Activated CD4-positive, alpha-beta T cell treated with anti-CD3 and anti-CD28 coated beads, Interleukin-2, amount 50 U/mL, for 1 hour (primary cell): ENCODE data around the gene NCOA3.
"Not testable (repeated sequence)": the region's sequence is repeated elsewhere in the genome, so short reads cannot be mapped to it uniquely, and the experiment has no call there.

Experiments used
- DNase-seq: peaks from one replicate; pipeline ENCODE4 v3.0.0-alpha.2; 2020

Gene NCOA3

DNA sequence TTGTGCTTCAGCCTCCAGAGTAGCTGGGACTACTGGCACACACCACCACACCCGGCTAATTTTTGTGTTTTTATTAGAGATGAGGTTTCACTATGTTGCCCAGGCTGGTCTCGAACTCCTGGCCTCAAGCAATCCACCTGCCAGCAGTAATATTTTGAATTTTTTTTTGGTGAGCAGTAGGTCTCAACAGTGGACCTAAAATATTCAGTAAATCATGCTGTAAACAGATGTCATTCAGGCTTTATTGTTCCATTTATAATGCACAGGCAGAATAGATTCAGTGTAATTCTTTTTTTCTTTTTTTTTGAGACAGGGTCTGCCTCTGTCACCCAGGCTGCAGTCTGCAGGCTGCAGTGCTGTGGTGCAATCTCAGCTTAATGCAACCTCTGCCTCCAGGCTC, 69.7 kb downstream of the NCOA3 start:
- DNase-seq: no peak

DNA sequence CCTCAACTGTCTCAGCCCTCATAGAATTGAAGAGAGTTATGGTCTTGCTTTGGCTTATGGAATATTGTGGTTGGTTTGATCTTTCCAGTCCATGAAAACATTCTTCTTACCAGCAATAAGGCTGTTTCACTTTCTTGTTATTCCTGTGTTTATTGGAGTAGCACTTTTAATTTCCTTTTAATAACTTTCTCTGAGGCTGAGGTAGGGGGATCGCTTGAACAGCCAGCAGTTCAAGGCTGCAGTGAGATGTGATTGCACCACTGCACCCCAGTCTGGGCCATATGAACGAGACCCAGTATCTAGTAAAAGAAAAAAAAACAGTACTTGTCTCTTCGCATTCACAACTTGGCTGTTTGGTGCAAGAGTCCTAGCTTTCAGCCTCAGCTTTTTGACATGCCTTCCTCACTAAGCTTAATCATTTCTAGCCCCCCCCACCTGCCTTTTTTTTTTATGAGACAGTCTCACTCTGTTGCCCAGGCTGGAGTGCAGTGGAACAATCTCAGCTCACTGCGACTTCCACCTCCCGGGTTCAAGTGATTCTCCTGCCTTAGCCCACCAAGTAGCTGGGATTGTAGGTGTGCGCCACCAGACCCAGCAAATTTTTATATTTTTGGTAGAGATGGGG, 70.5 kb downstream of the NCOA3 start:
- DNase-seq: no peak

DNA sequence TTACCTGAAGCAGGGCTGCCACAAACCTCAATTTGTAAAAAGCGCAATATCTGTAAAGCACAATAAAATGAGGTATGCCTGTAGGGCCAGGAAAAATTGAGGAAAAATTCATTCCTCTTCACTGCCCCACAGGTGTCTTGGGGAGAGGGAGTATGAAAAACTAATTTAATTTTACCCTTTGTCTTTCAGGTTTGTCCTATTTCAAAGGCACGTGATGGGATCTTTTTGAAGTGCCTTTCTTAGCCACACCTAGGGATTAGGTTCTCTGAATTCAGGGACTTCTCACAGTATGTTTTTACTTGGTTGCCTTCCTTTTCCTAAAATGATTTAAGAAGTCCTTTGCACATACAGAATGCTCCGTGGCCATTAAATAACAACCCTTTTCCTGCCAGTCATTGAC, 71.9 kb downstream of the NCOA3 start:
- DNase-seq: no peak

DNA sequence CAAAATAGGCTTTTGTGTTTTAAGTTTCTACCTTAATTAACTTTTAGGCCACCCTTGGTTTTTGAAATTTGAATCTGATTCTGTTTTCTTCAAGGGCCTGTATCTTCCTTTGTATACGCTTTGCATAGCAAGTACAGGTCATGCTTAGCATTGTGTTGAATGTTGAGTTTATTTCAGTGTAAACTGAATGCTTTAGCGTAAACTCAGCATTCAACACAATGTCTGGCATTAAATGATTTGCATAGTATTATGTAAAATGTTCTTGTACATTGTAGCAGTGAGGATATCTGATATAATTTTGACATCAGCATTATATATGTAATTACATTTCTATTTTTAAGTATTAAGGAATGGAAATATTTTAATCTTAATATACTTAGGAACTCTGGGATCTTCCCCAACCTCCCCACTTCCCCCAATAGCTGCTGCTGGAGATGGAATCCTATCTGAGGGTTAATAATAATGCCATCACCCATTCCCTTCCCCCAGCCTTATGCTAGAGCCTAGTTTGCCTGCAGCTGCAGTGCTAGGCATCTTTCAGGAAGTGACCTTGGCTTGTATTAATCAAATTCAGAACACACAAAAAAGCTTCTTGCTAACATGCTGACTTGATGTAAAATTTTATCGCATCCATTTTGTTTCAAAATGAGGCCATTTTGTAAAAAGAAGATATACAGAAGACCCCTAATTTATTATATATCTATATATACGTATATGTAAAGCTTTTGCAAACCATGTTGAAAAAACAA, 73.1 kb downstream of the NCOA3 start:
- no peak for DNase-seq

DNA sequence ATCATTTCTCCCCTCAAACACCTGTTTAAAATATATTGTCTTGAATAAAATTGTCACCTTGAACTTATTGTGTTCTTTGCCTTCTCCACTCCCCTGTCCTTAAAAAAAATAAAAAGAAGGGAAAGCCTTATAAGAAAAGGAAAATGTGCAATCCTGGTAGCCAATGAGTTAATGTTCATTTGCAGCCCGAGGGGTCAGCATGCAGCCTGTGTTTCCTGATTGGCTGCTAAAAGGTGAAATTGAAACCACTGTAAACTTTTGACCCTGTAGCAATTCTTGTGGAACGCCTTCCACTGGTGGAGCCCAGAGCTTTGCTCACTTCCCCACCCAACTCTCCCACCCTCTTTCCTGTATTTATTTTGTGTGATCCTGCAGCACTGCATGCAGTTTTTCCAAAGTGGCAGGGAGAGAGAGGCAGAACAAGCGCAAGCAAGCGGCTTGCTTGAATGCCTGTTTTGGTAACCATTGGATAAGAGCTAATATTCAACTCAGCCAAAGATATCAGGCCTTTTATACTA, 74.9 kb downstream of the NCOA3 start:
- DNase-seq: no peak

DNA sequence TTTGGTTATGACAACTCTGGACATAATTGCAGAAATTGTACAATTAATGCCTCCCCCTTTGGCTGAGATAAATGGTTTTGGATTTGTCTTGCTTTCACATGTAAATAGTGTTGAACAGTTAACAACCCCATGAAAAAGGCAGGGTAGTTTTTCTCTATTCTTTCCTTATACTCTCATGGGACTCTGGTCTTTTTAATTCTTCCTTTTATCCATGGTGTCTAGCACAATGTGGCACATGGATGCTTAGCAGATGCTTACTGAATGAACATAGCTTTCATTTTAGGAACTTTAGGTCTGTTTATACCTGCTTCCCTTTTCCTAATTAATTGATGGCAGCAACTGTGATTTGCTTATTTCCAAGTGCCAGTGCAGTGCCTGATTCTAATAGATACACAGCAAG, 75.6 kb downstream of the NCOA3 start:
- no peak for DNase-seq

DNA sequence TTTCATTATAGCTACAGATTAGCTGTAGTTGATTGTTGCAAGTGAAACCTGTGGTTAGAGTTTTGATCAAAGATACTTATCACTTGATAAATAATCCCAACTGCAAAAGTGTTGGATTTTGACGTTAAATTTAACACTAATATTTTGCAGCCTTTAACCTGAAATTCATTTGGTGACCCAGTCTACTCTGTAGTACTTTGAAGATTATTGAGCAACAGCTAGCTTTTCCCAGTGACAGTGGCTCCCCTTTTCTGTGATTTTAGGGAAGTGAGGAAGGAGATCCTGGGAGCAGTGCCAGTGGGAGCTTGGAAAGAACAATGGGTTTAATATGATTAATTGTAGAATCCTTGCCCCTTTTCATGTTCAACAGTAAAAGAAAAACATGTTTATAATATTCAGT, 76.9 kb downstream of the NCOA3 start:
- DNase-seq: no peak

DNA sequence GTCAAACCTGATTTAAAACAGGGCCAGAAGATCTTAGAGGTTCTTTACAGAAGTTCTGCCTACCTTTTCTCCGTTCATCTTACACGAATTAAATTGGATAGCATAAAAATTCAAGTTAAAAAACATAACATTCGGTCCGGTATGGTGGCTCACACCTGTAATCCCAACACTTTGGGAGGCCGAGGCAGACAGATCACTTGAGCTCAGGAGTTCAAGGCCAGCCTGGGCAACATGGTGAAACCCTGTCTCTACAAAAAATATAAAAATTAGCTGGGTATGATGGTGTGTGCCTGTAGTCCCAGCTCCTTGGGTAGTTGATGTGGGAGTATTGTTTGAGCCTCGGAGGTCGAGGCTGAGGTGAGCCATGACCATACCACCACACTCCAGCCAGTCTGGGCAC, 79.0 kb downstream of the NCOA3 start:
- not testable (repeated sequence) for DNase-seq

DNA sequence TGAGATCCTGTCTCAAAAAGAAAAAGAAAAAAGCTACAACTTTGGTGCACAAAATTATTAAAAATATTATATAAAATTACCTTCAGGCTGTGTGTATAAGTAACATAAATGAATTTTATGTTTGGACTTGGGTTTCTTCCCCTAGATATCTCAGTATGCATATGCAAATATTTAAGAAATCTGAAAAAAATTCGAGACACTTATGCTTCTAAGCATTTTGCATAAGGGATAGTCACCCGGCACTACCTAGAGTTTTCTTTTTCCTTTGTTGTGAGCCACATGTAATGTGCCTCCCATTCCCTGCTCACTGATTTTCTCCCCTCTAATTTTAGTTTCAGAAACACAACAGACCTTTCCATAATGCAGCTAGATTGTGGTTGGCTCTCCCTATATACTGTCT, 79.4 kb downstream of the NCOA3 start:
- DNase-seq: no peak

DNA sequence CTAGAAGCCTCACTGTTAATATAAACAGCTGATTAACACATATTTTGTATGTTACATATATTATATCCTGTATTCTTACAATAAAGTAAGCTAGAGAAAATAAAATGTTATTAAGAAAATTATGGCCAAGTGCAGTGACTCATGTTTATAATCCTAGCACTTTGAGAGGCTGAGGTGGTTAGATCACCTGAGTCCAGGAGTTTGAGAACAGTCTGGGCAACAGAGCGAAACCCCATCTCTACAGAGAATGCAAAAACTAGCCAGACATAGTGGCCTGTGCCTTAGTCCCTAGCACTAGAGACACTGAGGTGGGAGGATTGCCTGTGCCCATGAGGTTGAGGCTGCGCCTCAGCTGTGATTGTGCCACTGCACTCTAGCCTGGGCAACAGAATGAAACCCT, 81.9 kb downstream of the NCOA3 start:
- DNase-seq: no peak

DNA sequence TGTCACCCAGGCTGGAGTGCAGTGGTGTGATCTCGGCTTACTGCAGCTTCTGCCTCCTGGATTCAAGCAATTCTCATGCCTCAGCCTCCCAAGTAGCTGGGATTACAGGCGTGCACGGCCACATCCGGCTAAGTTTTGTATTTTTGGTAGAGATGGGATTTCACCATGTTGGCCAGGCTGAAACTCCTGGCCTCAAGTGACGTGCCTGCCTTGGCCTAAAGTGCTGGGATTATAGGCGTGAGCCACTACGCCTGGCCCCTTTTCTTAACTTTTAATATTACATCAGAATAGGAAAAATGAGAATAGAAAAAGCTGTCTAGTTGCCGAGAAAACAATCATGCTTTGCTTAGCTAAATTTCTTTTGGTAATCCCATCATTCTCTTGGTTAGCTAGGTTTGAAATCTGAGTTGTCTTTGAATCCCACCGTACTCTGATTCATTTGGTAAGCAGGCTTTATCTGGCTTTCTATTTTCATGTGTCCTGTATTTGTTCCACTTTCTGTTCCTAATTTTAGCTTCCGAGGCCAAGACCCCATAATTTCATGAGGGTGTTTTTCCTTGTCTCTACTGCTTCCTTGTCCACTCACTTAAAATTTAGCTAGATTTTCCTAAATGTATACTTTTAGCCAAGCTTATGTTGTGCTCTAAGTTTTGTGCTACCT, 83.5 kb downstream of the NCOA3 start:
- no peak for DNase-seq

DNA sequence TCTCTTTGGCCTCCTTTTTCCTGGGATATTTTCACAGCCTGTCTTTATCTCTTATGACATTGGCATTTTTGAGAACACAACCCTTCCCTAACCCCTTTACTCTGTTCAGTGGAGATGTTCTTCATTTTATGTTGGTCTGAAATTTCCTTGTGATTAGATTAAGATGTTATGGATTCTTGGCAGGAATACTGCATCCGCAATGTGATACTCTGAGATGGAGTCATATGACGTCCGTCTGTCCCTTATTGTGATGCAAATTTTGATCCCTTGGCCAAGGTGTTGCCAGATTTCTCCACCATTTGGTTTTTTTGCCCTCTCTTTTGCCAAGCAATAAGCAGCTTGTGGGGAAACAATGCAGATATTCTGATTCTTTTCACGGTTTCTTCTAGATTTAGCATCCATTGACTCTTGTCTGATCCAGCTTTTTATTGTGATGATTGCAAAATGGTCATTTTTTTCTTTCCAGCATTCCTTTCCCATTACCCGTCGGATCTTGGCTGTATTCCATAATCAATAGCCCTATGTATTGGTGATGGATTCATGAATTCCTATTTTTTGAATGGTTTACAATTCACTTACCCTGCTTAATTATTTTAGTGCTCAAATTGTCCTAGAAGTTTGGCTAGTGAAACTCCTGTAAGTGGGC, 85.1 kb downstream of the NCOA3 start:
- no peak for DNase-seq

DNA sequence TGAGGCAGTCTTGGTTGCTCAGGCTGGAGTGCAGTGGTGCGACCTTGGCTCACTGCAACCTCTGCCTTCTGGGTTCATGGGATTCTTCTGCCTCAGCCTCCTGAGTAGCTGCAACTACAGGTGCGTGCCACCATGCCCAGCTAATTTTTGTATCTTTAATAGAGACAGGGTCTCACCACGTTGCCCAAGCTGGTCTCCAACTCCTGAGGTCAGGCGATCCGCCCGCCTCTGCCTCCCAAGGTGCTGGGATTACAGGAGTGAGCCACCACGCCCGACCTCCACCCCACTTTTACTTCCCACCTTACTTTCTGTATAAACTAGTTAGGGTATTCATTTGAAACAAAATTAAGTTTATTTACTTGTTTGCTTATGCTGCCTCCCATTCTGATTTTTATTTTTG, 86.5 kb downstream of the NCOA3 start:
- no peak for DNase-seq

DNA sequence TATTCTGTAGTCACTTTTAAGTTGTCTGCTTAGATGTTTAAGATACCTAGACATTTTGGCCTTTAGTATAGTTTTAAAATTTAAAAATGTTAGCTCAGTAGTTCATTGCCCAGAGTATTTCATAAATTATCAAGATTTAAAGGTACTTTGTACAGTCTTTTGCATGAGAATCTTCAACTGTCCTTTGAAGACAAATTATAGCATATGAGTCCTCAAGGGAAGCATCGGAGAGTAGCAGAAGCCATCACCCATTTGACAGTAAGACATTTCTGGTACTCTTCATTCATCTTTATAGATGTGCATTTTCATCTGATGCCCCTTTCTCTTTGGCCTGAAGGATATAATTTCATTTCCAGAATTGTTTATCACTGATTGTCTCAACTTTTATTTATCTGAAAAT, 89.5 kb downstream of the NCOA3 start:
- no peak for DNase-seq

DNA sequence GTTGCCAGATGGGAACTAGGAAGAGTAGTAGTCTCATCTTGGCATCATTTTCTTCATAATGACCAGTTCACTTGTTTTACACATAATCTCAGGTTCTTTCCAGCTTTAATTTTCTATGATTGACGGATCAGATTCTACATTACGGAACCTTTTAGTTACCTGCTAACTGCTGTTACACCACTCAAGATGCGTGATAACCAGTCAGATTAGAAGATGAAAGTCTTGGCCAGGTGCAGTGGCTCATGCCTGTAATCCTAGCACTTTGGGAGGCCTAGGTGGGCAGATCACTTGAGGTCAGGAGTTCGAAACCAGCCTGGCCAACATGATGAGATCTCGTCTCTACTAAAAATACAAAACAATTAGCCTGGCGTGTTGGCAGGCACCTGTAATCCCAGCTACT, 92.5 kb downstream of the NCOA3 start:
- no peak for DNase-seq

DNA sequence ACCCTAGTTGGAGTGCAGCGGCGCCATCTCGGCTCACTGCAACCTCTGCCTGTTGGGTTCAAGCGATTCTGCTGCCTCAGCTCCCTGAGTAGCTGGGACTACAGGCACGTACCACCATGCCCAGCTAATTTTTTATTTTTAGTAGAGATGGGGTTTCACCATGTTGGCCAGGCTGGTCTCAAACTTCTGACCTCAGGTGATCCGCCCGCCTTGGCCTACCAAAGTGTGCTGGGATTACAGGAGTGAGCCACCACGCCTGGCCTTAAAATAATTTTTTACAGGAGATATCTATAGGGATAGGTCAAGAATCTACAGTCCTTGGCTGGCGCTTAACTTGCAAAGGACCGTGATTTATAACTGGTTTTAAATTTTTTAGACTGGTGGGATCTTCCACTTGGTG, 93.5 kb downstream of the NCOA3 start:
- not testable (repeated sequence) for DNase-seq

DNA sequence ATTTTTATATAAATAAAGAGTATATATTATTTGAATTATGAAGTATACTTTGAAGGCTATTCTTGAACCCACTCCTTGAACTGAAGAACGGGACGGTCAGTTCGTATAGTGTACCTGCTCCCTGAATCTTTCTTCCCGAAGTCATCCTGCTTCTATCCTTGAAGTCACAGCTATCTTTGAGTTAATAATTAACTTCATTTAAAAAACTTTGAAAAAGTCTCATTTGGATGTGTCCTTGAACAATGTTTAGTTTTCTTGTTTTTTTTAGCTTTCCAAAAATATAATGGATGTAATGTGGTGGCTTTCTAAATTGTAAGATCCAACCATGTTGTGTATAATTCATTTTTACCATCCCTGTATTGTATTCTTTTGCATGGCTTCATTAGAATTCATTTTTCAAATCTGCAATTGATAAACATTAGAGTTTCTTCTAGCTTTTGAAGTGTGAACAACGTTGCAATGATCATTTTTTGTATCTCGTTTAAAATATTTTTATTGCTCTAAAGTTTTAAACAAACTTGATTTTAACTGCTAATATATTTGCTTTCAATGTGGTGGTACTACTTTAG, 94.4 kb downstream of the NCOA3 start:
- no peak for DNase-seq

DNA sequence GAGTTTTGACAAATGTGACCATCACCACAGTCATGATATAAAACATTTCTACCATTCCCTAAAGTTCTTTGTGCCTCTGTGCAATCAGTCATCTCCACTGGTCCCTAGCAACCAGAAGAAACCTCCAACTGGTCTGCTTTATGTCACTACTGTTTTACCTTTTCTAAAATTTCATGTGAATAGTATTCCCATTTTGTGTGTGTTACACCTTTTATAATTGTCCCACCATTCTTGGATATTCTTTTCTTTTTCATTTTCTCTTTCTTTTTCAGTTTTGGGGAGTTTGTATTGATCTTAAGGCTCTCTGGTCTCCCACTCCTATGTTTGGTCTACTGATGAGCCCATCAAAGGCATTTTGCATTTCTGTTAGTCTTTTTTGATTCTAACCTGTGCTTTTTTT, 95.4 kb downstream of the NCOA3 start:
- DNase-seq: no peak

DNA sequence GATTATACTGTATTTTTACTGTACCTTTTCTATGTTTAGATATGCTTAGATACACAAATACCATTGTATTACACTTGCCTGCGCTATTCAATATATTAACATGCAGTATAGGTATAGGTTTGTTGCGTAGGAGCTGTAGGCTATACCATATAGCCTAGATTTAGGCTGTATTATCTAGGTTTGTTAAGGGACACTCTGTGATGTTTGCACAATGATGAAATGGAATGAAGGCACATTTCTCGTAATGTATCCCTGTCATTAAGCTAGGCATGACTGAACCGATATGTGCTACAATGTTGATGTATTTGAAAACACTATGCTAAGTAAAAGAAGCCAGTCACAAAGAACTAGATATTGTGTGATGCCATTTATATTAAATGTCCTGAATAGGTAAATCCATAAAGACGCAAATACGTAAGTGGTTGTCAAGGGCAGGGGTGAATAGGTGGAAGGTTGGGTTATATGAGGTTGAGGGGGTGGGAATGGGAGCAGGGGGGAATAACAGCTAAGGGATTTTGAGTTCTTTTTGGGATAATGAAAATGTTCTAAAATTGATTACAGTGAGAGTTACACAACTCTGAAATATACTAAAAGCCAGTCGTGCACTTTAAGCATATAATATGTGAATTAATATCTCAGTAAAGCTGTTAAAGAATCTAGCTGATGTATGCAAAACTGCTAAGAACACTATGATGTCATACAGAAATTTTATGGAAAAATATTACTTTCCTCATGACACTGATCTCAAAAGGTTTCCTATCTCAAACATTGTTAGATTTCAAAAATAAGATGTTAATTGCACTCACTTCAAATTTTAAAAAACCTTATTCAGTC, 97.4 kb downstream of the NCOA3 start:
- no peak for DNase-seq

DNA sequence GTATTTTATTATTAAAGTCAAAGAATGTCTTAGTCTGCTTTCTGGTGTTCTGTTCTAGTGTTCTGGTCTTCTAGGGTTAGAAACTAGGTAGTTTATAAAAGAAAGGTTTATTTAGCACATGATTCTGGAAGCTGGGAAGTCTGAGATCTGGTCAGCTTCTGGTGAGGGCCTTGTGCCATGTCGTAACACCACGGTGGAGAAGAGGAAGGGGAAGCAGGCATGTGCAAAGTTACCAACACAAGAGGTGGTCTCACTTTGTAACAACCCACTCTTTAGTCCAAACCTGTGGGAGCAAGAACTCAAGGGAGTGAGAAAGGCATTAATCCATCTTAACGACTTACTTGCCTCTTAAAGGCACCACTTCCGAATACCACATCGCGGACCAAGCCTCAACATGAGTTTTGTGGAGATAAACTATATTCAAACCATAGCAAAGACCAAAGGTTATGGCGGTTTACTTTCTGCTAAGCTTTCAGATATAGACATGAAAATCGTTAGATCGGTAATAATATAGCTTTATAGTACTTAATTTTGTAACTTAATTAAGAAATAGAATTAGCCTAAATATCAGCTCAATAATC, 99.4 kb downstream of the NCOA3 start:
- no peak for DNase-seq

DNA sequence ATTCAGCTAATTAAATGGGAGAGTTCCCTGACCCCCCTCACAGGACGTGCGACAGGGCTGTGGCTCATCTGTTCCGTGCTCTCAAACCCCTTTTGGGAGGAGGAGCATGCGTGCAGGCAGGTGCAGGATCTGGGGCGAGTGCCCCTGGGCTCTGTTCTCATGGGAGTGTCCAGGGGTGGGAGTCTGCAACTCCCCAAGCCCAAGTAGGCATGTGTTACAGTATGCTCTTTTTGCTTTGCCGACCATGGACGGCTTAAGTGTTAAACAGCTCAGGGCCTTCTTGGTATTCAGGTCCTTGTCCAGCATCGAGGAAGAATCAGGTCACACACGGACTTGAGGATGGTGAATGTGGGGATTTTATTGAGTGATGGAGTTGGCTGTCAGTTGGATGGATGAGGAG, 101.6 kb downstream of the NCOA3 start:
- DNase-seq: no peak
